GM13976 (cell line): Measurements from ENCODE around the gene ATXN1.

Experiments
- DNase-seq: peaks from one replicate; pipeline ENCODE4 v3.0.0; 2012; ENCODE audit warnings: low spot score
- CTCF ChIP-seq: IDR thresholded peaks from 2 replicates; pipeline ENCODE4 v1.5.1; 2012; ENCODE audit warnings: borderline replicate concordance, mild to moderate bottlenecking; ENCODE audit not compliant: insufficient read depth; ENCODE audit errors: extremely low read depth, missing control alignments, control extremely low read depth
- in situ Hi-C: fragments of 300-500 bp; cut with MboI; formaldehyde crosslinking; loops from one replicate; pipeline ENCODE4 v1.12.0; 2022; ENCODE audit warnings: low sequenced_read_pairs, mixed read lengths, inconsistent platforms; ENCODE audit not compliant: unreplicated experiment

ATXN1 gene

GRCh38 chr6:16523606-16524379 lies 237.5 kb downstream of the ATXN1 start:
- TF ChIP-seq CTCF = no peak
- DNase-seq = no peak
- in situ Hi-C loops = loop anchor here (25.0 kb wide), 2 partner anchors 239 to 439 kb away; partner anchors contain the start of gene ATXN1

GRCh38 chr6:16522937-16523336 lies 238.3 kb downstream of the ATXN1 start:
- no peak for DNase-seq
- in situ Hi-C loops = loop anchor here (25.0 kb wide), 2 partner anchors 239 to 439 kb away; partner anchors contain the start of gene ATXN1
- TF ChIP-seq CTCF = no peak

- DNase-seq = no peak
- TF ChIP-seq CTCF = no peak
- in situ Hi-C loops = loop anchor here (25.0 kb wide), 2 partner anchors 241 to 441 kb away; partner anchors contain the start of gene ATXN1
These were observed 239.7 kb downstream of the ATXN1 start for GRCh38 chr6:16521528-16521927.

- no peak for TF ChIP-seq CTCF
- in situ Hi-C loops = loop anchor here (25.0 kb wide), 2 partner anchors 243 to 443 kb away; partner anchors contain the start of gene ATXN1
- DNase-seq = no peak
These were observed 241.7 kb downstream of the ATXN1 start for GRCh38 chr6:16519265-16520242.

- no peak for TF ChIP-seq CTCF
- no peak for DNase-seq
- in situ Hi-C loops = loop anchor here (25.0 kb wide), 2 partner anchors 244 to 444 kb away; partner anchors contain the start of gene ATXN1
These were observed 243.0 kb downstream of the ATXN1 start for GRCh38 chr6:16518265-16518664.

- TF ChIP-seq CTCF = peak; percentile 26
- peak; percentile 46 for DNase-seq
- in situ Hi-C loops = loop anchor here (25.0 kb wide), 2 partner anchors 248 to 448 kb away; partner anchors contain the start of gene ATXN1
These were observed 247.0 kb downstream of the ATXN1 start for GRCh38 chr6:16514249-16514648.
